Fibroblast of lung (primary cell): ENCODE results near the gene SIK3.

Source experiments
- EZH2 ChIP-seq: IDR thresholded peaks from 2 replicates; pipeline ENCODE4 v1.5.1; 2012; ENCODE audit warnings: low read length, control low read depth, mild to moderate bottlenecking; ENCODE audit errors: missing control alignments
- TF ChIP-seq, protein P1 (sequence below), 2 donors: IDR thresholded peaks in 1 of 2; conservative IDR thresholded peaks in 1 of 2; 1 replicate in 1 of 2; 2 replicates in 1 of 2; pipeline ENCODE4 v1.5.1; 2011 to 2012; ENCODE audit warnings: low read length in 2 of 2, control low read depth in 1 of 2, inconsistent platforms in 1 of 2, low read depth in 1 of 2, mild to moderate bottlenecking in 1 of 2

GRCh38 chr11:116890607-116891006 is 207.6 kb downstream of the SIK3 start:
- TF ChIP-seq EZH2, result no peak
- TF ChIP-seq, protein P1, sequence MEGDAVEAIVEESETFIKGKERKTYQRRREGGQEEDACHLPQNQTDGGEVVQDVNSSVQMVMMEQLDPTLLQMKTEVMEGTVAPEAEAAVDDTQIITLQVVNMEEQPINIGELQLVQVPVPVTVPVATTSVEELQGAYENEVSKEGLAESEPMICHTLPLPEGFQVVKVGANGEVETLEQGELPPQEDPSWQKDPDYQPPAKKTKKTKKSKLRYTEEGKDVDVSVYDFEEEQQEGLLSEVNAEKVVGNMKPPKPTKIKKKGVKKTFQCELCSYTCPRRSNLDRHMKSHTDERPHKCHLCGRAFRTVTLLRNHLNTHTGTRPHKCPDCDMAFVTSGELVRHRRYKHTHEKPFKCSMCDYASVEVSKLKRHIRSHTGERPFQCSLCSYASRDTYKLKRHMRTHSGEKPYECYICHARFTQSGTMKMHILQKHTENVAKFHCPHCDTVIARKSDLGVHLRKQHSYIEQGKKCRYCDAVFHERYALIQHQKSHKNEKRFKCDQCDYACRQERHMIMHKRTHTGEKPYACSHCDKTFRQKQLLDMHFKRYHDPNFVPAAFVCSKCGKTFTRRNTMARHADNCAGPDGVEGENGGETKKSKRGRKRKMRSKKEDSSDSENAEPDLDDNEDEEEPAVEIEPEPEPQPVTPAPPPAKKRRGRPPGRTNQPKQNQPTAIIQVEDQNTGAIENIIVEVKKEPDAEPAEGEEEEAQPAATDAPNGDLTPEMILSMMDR (conservative IDR thresholded peaks at IDR 0.05 in 1 of 2, IDR thresholded peaks at IDR 0.05 in 1 of 2; ENCODE audit: low read depth in 1 of 2, low read length in 2 of 2), result no peak
